HG02943 (cell line): ENCODE results near the gene HPGDS.
"Not testable (repeated sequence)": the region's sequence is repeated elsewhere in the genome, so short reads cannot be mapped to it uniquely, and the experiment has no call there.

Experiments
- ATAC-seq: cut with Tn5 transposase; IDR thresholded peaks from one replicate; pipeline ENCODE4 v1.9.1; 2021; ENCODE audit warnings: mild to moderate bottlenecking, low read depth, moderate library complexity; ENCODE audit not compliant: unreplicated experiment

Gene HPGDS

GRCh38 chr4:94358101-94358500, 15.5 kb upstream of the HPGDS start:
- ATAC-seq, result no peak

- no peak for ATAC-seq
Measured at GRCh38 chr4:94357624-94358023, 15.0 kb upstream of the HPGDS start.

GRCh38 chr4:94356444-94356843, 13.8 kb upstream of the HPGDS start:
- ATAC-seq, result no peak

GRCh38 chr4:94354474-94354896, 11.8 kb upstream of the HPGDS start:
- no peak for ATAC-seq

GRCh38 chr4:94352996-94353395, 10.4 kb upstream of the HPGDS start:
- ATAC-seq, result no peak

- no peak for ATAC-seq
Measured at GRCh38 chr4:94352163-94352562, 9.5 kb upstream of the HPGDS start.

- no peak for ATAC-seq
Measured at GRCh38 chr4:94351319-94351718, 8.7 kb upstream of the HPGDS start.

- ATAC-seq, result no peak
Measured at GRCh38 chr4:94350095-94350494, 7.5 kb upstream of the HPGDS start.

GRCh38 chr4:94349193-94349592, 6.6 kb upstream of the HPGDS start:
- no peak for ATAC-seq

- ATAC-seq, result no peak
Measured at GRCh38 chr4:94348666-94349065, 6.0 kb upstream of the HPGDS start.

GRCh38 chr4:94346541-94346940, 3.9 kb upstream of the HPGDS start:
- no peak for ATAC-seq

GRCh38 chr4:94345969-94346368, 3.3 kb upstream of the HPGDS start:
- no peak for ATAC-seq

GRCh38 chr4:94345266-94345665, 2.6 kb upstream of the HPGDS start:
- no peak for ATAC-seq

- no peak for ATAC-seq
Measured at GRCh38 chr4:94344457-94344856, 1.8 kb upstream of the HPGDS start.

- ATAC-seq, result no peak
Measured at GRCh38 chr4:94341481-94342370, 910 bp downstream of the HPGDS start.

GRCh38 chr4:94339779-94340178, 2.9 kb downstream of the HPGDS start:
- no peak for ATAC-seq

GRCh38 chr4:94338681-94339351, 3.8 kb downstream of the HPGDS start:
- no peak for ATAC-seq

GRCh38 chr4:94336791-94337190, 5.8 kb downstream of the HPGDS start:
- not testable (repeated sequence) for ATAC-seq

GRCh38 chr4:94336303-94336702, 6.3 kb downstream of the HPGDS start:
- ATAC-seq, result no peak

GRCh38 chr4:94334962-94335361, 7.7 kb downstream of the HPGDS start:
- ATAC-seq, result no peak

GRCh38 chr4:94334476-94334875, 8.2 kb downstream of the HPGDS start:
- no peak for ATAC-seq

- no peak for ATAC-seq
Measured at GRCh38 chr4:94333866-94334265, 8.8 kb downstream of the HPGDS start.
